HPDE6-E6E7 (cell line): ENCODE data around the gene OSBPL8.

Experiments
- DNase-seq: peaks from one replicate; pipeline ENCODE4 v3.0.0; 2011; ENCODE audit warnings: missing footprints; ENCODE audit errors: extremely low spot score

Gene OSBPL8

GRCh38 chr12:76559400-76560085 is at the start of gene OSBPL8:
Gene OSBPL8 (minus strand): TSS chr12:76559771. CDS start chr12:76487551, 72,220 bp downstream.
- peak; percentile 88 for DNase-seq

- no peak for DNase-seq
Observed at GRCh38 chr12:76608070-76608469, 48.5 kb upstream of the OSBPL8 start.

- no peak for DNase-seq
Observed at GRCh38 chr12:76595056-76595455, 35.5 kb upstream of the OSBPL8 start.

- DNase-seq: no peak
Observed at GRCh38 chr12:76591476-76591875, 31.9 kb upstream of the OSBPL8 start.

GRCh38 chr12:76590131-76590530 is 30.6 kb upstream of the OSBPL8 start:
- DNase-seq: no peak

- no peak for DNase-seq
Observed at GRCh38 chr12:76588881-76589565, 29.5 kb upstream of the OSBPL8 start.

- DNase-seq: no peak
Observed at GRCh38 chr12:76587428-76588178, 28.0 kb upstream of the OSBPL8 start.

- no peak for DNase-seq
Observed at GRCh38 chr12:76586764-76587395, 27.3 kb upstream of the OSBPL8 start.

- no peak for DNase-seq
Observed at GRCh38 chr12:76583301-76583700, 23.7 kb upstream of the OSBPL8 start.

- DNase-seq: no peak
Observed at GRCh38 chr12:76573840-76574373, 14.3 kb upstream of the OSBPL8 start.

- no peak for DNase-seq
Observed at GRCh38 chr12:76571256-76571655, 11.7 kb upstream of the OSBPL8 start.

GRCh38 chr12:76569685-76570604 is 10.4 kb upstream of the OSBPL8 start:
- DNase-seq: no peak

GRCh38 chr12:76568888-76569551 is 9.4 kb upstream of the OSBPL8 start:
- no peak for DNase-seq

GRCh38 chr12:76568130-76568529 is 8.6 kb upstream of the OSBPL8 start:
- no peak for DNase-seq

GRCh38 chr12:76563061-76563460 is 3.5 kb upstream of the OSBPL8 start:
- no peak for DNase-seq

- no peak for DNase-seq
Observed at GRCh38 chr12:76562130-76562529, 2.6 kb upstream of the OSBPL8 start.

GRCh38 chr12:76560086-76560491 is 518 bp upstream of the OSBPL8 start:
- DNase-seq: no peak

- DNase-seq: peak; percentile 11
Observed at GRCh38 chr12:76558684-76559399, 729 bp downstream of the OSBPL8 start.

GRCh38 chr12:76556368-76556767 is 3.2 kb downstream of the OSBPL8 start:
- no peak for DNase-seq

GRCh38 chr12:76555797-76556196 is 3.8 kb downstream of the OSBPL8 start:
- DNase-seq: no peak
